ENCODE data around the gene PRKAG1.

Gene PRKAG1

GRCh38 chr12:48995086-48995879 lies 23.3 kb downstream of the PRKAG1 start:
- POLR2A ChIA-PET (ENCODE audit: low non-redundant PET) = no interaction called here
- CTCF ChIA-PET = interaction anchor here (0.8 to 1.6 kb wide), 2 partner anchors 14 to 17 kb away, joined by 3 read pairs; partner anchors contain the start of gene WNT1
- DNase-seq (ENCODE audit: low spot score) = peak; percentile 97
- no peak overlapping the region for H3K27ac ChIP-seq
- TF ChIP-seq CTCF (conservative IDR thresholded peaks at IDR 0.05; ENCODE audit: low read depth) = peak; percentile 90

GRCh38 chr12:48994224-48995085 lies 24.1 kb downstream of the PRKAG1 start:
- ChIA-PET POLR2A (ENCODE audit: low non-redundant PET) (no interaction called here), CTCF (interaction anchor here (0.8 to 1.6 kb wide), 3 partner anchors 13 to 142 kb away, joined by 3 read pairs; partner anchors contain the start of gene WNT1)
- DNase-seq (ENCODE audit: low spot score) = no peak
- TF ChIP-seq CTCF (conservative IDR thresholded peaks at IDR 0.05; ENCODE audit: low read depth) = no peak
- no peak overlapping the region for H3K27ac ChIP-seq

GRCh38 chr12:48993787-48994186 lies 24.8 kb downstream of the PRKAG1 start:
- no peak for TF ChIP-seq CTCF (conservative IDR thresholded peaks at IDR 0.05; ENCODE audit: low read depth)
- H3K27ac ChIP-seq = no peak overlapping the region
- POLR2A ChIA-PET (ENCODE audit: low non-redundant PET) = no interaction called here
- CTCF ChIA-PET = interaction anchor here (0.6 to 3.7 kb wide), 3 partner anchors 13 to 141 kb away, joined by 3 to 13 read pairs (median 3); partner anchors contain the start of gene WNT1
- no peak for DNase-seq (ENCODE audit: low spot score)

GRCh38 chr12:48991247-48992050 lies 27.1 kb downstream of the PRKAG1 start:
- DNase-seq (ENCODE audit: low spot score) = no peak
- TF ChIP-seq CTCF (conservative IDR thresholded peaks at IDR 0.05; ENCODE audit: low read depth) = no peak
- H3K27ac ChIP-seq = no peak overlapping the region
- ChIA-PET POLR2A (ENCODE audit: low non-redundant PET) (no interaction called here), CTCF (interaction anchor here (0.6 to 3.7 kb wide), 2 partner anchors 13 to 188 kb away, joined by 3 to 13 read pairs; partner anchors contain the start of gene WNT1)

GRCh38 chr12:48990552-48990951 lies 28.0 kb downstream of the PRKAG1 start:
- POLR2A ChIA-PET (ENCODE audit: low non-redundant PET) = no interaction called here
- DNase-seq (ENCODE audit: low spot score) = no peak
- no peak for TF ChIP-seq CTCF (conservative IDR thresholded peaks at IDR 0.05; ENCODE audit: low read depth)
- H3K27ac ChIP-seq = no peak overlapping the region
- CTCF ChIA-PET = interaction anchor here (3.7 kb wide), 1 partner anchor 12 kb away, joined by 13 read pairs; the partner anchor contains the start of gene WNT1
